ENCODE data around the gene ACAN. TPM values are rescaled to one million over a fixed set of nuclear protein-coding genes. Genes with fewer than 3 reads are reported as not detected.

The ACAN gene
- total and polyA plus RNA-seq, 4 donors = 11.5 to 25.5 (median 17.4) TPM

DNA sequence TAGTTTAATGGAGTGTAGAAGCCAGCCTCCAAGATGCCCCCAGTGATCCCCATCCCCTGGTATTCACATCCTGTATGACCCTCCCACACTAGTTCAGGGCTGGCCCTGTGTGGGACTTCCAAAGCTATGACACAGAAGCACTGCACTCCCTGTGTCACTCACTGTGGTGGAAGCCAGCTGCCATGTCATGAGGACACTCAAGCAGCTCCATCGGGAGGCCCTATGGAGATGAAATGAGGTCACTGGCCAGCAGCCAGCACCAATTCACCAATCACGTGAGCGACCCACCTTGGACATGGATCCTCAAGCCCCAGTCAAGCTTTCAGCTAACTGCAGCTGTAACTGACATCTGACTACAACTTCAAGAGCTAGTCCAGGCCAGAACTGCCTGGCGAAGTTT is 3.9 kb upstream of the ACAN start:
- Histone ChIP-seq H3K36me3 (ENCODE audit: control insufficient read depth, insufficient read depth, low read length) (no peaks in the 10 kb centered on the region), H3K9me3 (ENCODE audit: control insufficient read depth, insufficient read depth, low read length) (no peaks in the 10 kb centered on the region), H3K27ac (ENCODE audit: low read depth, low read length) (no peak overlapping the region), H3K4me3 (ENCODE audit: low read depth, low read length) (no peak overlapping the region), H3K4me1 (ENCODE audit: control insufficient read depth, insufficient read depth, low read length) (peaks cover 10% of the 10 kb centered on the region), H3K27me3 (ENCODE audit: control insufficient read depth, insufficient read depth, low read length) (peaks cover 26% of the 10 kb centered on the region)
- no peak for DNase-seq (ENCODE audit: low read depth in 4 of 6, low spot score in 6 of 6)
- WGBS (ENCODE audit: insufficient coverage) = 65% methylated on average over 3 of the region's 4 CpGs

DNA sequence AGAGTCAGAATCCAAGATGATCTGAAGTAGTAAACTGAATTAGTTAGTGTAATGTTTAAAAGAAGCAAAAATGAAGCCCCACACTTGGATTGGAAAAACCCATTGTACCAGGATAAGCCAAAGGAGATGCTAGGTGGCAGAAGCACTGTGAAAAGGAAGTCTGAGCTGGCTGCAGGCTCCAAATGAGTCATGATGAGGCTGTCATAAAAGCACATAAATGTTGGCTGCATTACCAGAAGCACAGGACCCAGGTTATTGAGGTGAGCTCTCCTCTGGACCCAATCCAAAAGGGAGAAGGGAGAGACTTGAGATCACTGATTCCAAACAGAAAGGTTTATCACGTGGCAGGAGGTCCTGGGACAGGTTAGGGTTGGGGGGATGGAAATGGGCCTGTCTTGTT is 3.2 kb upstream of the ACAN start:
- DNase-seq (ENCODE audit: low read depth in 4 of 6, low spot score in 6 of 6) = no peak
- no peak overlapping the region for H3K27ac ChIP-seq (ENCODE audit: low read depth, low read length)
- 80% methylated on average over 1 of the region's 1 CpG for WGBS (ENCODE audit: insufficient coverage)
- H3K4me1 ChIP-seq (ENCODE audit: control insufficient read depth, insufficient read depth, low read length) = peaks cover 10% of the 10 kb centered on the region
- no peaks in the 10 kb centered on the region for H3K36me3 ChIP-seq (ENCODE audit: control insufficient read depth, insufficient read depth, low read length)
- H3K27me3 ChIP-seq (ENCODE audit: control insufficient read depth, insufficient read depth, low read length) = peaks cover 31% of the 10 kb centered on the region
- H3K9me3 ChIP-seq (ENCODE audit: control insufficient read depth, insufficient read depth, low read length) = no peaks in the 10 kb centered on the region
- H3K4me3 ChIP-seq (ENCODE audit: low read depth, low read length) = no peak overlapping the region

DNA sequence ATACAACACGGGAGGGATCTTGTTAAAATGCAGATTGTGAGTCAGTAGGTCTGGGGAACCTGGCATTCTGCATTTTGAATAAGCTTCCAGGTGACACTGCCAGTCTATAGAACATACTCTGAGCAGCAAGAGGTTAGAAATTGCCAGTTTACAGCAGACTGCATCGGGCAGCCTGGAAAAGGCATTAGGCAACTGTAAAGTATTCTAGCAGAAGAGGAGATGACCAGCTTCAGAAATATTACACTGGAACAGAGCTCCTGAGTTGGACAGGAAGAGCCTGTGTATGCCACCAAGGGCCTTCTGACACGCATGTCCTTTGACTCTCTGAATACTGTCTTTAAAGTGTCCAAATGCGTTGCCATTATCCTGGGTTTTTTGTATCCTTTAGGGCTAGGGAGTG is 2.5 kb upstream of the ACAN start:
- Histone ChIP-seq H3K36me3 (ENCODE audit: control insufficient read depth, insufficient read depth, low read length) (no peaks in the 10 kb centered on the region), H3K4me1 (ENCODE audit: control insufficient read depth, insufficient read depth, low read length) (peaks cover 10% of the 10 kb centered on the region), H3K4me3 (ENCODE audit: low read depth, low read length) (no peak overlapping the region), H3K9me3 (ENCODE audit: control insufficient read depth, insufficient read depth, low read length) (no peaks in the 10 kb centered on the region), H3K27me3 (ENCODE audit: control insufficient read depth, insufficient read depth, low read length) (peaks cover 31% of the 10 kb centered on the region), H3K27ac (ENCODE audit: low read depth, low read length) (no peak overlapping the region)
- DNase-seq (ENCODE audit: low read depth in 4 of 6, low spot score in 6 of 6) = no peak
- WGBS (ENCODE audit: insufficient coverage) = 70% methylated on average over 2 of the region's 4 CpGs

DNA sequence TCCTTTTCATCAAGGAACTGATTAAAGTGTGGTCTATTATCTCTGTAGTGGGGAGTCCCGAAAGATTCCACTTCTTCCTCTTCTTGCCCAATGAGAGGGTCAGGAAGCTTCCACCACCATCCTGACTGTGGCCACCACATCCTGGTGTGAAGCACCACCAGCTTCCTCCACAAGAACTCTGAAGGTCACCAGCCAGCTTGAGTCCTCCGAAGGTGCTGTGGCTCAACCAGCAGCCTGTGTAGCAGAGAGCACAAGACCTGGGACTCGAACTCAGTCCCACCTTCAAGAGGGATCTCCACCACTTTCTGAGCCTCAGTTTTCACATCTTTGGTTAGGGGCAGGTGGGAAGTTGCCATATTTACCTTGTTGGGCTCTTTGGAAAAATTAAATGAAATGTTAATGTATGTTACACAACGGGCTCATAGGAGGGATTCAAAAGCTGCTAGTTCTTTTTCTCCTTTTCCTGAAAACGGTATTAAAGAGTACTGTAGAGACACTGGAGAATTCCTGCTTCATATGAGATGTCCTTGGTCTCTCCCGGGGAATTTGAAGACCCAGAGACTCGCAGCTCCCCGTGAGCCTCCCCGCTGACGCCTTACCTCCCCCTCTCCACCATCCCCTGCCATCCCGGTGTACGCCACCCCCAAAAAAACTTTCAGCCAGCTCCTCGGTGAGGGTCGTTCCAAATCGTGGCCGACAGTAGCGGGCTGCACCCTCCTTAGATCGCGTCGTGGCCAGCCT is 816 bp upstream of the ACAN start:
- H3K36me3 ChIP-seq (ENCODE audit: control insufficient read depth, insufficient read depth, low read length) = no peaks in the 10 kb centered on the region
- under 1% methylated on average over 15 of the region's 20 CpGs for WGBS (ENCODE audit: insufficient coverage)
- peak in 1 of 6 donors; percentile 5 for DNase-seq (ENCODE audit: low read depth in 4 of 6, low spot score in 6 of 6)
- no peak overlapping the region for H3K27ac ChIP-seq (ENCODE audit: low read depth, low read length)
- H3K4me3 ChIP-seq (ENCODE audit: low read depth, low read length) = peak overlapping the region; percentile 28
- peaks cover 10% of the 10 kb centered on the region for H3K4me1 ChIP-seq (ENCODE audit: control insufficient read depth, insufficient read depth, low read length)
- H3K27me3 ChIP-seq (ENCODE audit: control insufficient read depth, insufficient read depth, low read length) = peaks cover 32% of the 10 kb centered on the region
- H3K9me3 ChIP-seq (ENCODE audit: control insufficient read depth, insufficient read depth, low read length) = no peaks in the 10 kb centered on the region

DNA sequence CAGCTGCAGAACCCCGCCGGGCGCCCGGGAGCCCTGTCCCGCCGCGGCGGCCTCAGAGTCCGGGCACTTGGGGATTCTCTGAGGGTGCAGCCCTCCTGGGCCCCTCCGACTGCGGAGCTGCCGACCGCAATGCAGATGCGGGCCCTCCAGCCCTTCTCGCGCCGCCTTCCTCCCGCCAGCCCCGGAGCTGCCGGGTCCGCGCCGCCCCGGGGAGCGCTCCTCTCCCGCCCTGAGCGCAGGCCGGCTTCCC is 320 bp upstream of the ACAN start:
- H3K4me3 ChIP-seq (ENCODE audit: low read depth, low read length) = peak overlapping the region; percentile 28
- H3K27ac ChIP-seq (ENCODE audit: low read depth, low read length) = no peak overlapping the region
- H3K9me3 ChIP-seq (ENCODE audit: control insufficient read depth, insufficient read depth, low read length) = no peaks in the 10 kb centered on the region
- no peak for DNase-seq (ENCODE audit: low read depth in 4 of 6, low spot score in 6 of 6)
- H3K27me3 ChIP-seq (ENCODE audit: control insufficient read depth, insufficient read depth, low read length) = peaks cover 32% of the 10 kb centered on the region
- H3K4me1 ChIP-seq (ENCODE audit: control insufficient read depth, insufficient read depth, low read length) = peaks cover 10% of the 10 kb centered on the region
- no peaks in the 10 kb centered on the region for H3K36me3 ChIP-seq (ENCODE audit: control insufficient read depth, insufficient read depth, low read length)
- 0% methylated on average over 28 of the region's 28 CpGs for WGBS (ENCODE audit: insufficient coverage)

DNA sequence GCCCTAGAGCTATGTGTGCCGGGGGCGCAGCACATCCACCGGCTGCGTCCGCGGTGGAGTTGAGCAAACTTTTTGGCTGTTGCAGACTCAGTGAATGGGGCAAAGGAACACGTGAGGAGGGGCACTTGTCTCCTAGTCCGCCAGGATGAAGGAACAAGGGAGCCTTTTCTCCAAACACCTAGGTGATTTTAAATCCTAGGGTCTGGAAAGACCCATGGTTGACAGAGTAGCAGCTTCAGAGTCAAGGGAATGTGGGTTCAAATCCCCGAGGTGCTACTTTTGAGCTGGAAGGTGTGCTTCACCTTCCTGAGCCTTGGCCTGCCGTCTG is 648 bp downstream of the ACAN start:
- 18% methylated on average over 8 of the region's 10 CpGs for WGBS (ENCODE audit: insufficient coverage)
- no peak overlapping the region for H3K27ac ChIP-seq (ENCODE audit: low read depth, low read length)
- no peaks in the 10 kb centered on the region for H3K9me3 ChIP-seq (ENCODE audit: control insufficient read depth, insufficient read depth, low read length)
- H3K4me3 ChIP-seq (ENCODE audit: low read depth, low read length) = peak overlapping the region; percentile 37
- no peak for DNase-seq (ENCODE audit: low read depth in 4 of 6, low spot score in 6 of 6)
- H3K27me3 ChIP-seq (ENCODE audit: control insufficient read depth, insufficient read depth, low read length) = peaks cover 32% of the 10 kb centered on the region
- H3K4me1 ChIP-seq (ENCODE audit: control insufficient read depth, insufficient read depth, low read length) = peaks cover 10% of the 10 kb centered on the region
- H3K36me3 ChIP-seq (ENCODE audit: control insufficient read depth, insufficient read depth, low read length) = no peaks in the 10 kb centered on the region

DNA sequence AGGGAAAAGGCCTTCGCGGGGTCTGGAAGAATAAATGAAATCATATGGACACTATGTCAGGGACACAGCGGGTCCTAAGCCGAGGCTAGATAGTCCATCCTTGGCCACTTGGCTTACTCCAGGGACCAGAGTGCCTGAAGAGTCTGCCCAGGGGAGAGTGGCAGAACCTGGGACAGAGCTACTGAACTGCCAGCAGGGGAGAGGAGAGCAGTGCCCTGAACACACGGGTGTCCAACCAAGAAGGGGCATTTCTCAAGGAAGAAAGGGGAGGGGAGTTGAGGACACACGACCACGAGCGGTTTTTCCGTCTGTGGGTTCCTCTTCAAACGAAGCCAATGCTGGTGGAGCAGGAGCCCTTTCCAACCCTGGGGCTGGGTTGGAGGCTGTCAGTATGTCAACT is 1.0 kb downstream of the ACAN start:
- Histone ChIP-seq H3K36me3 (ENCODE audit: control insufficient read depth, insufficient read depth, low read length) (no peaks in the 10 kb centered on the region), H3K27ac (ENCODE audit: low read depth, low read length) (no peak overlapping the region), H3K27me3 (ENCODE audit: control insufficient read depth, insufficient read depth, low read length) (peaks cover 32% of the 10 kb centered on the region), H3K4me3 (ENCODE audit: low read depth, low read length) (no peak overlapping the region), H3K4me1 (ENCODE audit: control insufficient read depth, insufficient read depth, low read length) (peaks cover 10% of the 10 kb centered on the region), H3K9me3 (ENCODE audit: control insufficient read depth, insufficient read depth, low read length) (no peaks in the 10 kb centered on the region)
- no peak for DNase-seq (ENCODE audit: low read depth in 4 of 6, low spot score in 6 of 6)
- WGBS (ENCODE audit: insufficient coverage) = 74% methylated on average over 10 of the region's 10 CpGs

DNA sequence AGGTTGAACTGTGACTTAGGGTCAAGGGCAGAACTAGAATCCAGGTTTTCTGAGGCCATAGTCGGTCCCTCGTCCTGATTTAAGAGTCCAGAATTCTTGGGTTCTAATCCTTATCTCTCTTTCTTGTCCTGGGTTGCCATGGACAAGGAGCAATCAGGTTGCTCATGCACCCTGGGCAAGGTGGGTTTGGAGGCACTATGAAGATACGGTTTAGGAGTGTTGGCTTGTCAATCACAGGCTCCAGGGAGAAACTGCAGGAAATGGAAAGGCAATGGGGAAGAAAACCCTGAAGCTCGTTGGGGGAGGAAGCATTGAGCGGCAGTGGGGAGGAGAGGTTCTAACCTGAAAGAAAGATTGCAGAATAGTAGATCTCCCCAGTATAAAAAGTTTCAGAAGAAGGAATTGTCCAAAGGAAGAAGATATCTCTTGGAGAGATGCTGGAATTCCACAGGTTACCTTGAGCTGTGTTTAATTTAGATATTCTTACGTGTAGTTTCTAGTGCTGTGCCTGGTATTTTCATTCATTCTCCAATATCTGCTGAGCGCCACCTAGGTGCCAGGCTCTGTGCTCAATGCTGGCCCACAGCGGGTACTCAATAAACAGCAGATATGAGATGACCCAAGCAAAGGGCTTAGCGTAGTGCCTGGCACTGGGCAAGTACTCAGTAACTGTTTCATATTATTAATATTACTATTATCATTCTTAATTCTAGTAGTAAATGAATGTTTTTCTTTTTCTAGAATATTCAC is 2.0 kb downstream of the ACAN start:
- Histone ChIP-seq H3K27me3 (ENCODE audit: control insufficient read depth, insufficient read depth, low read length) (peaks cover 32% of the 10 kb centered on the region), H3K9me3 (ENCODE audit: control insufficient read depth, insufficient read depth, low read length) (no peaks in the 10 kb centered on the region), H3K4me1 (ENCODE audit: control insufficient read depth, insufficient read depth, low read length) (peaks cover 10% of the 10 kb centered on the region), H3K36me3 (ENCODE audit: control insufficient read depth, insufficient read depth, low read length) (no peaks in the 10 kb centered on the region), H3K4me3 (ENCODE audit: low read depth, low read length) (no peak overlapping the region), H3K27ac (ENCODE audit: low read depth, low read length) (no peak overlapping the region)
- no peak for DNase-seq (ENCODE audit: low read depth in 4 of 6, low spot score in 6 of 6)
- 79% methylated on average over 7 of the region's 9 CpGs for WGBS (ENCODE audit: insufficient coverage)

DNA sequence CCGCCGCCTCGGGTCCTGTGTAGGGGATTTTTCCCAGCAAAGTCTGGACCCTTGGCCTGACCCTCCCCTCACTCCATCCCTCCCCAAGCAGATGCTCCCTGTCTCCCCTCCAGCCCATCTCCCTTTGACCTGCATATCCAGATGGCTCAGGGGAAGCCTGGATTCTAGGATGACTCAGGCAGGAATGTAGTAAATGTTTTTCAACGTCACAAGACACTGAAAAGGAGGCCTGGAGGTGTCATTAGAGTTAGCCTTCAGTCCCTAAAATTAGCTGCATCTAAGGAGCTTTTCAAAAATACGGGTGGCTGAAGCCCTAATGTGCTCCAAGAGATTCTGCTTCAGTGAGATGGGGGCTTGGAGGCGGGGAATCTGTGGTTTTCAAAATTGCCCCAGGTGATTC is 7.2 kb downstream of the ACAN start:
- Histone ChIP-seq H3K4me3 (ENCODE audit: low read depth, low read length) (no peak overlapping the region), H3K36me3 (ENCODE audit: control insufficient read depth, insufficient read depth, low read length) (no peaks in the 10 kb centered on the region), H3K27me3 (ENCODE audit: control insufficient read depth, insufficient read depth, low read length) (peaks cover 2% of the 10 kb centered on the region), H3K27ac (ENCODE audit: low read depth, low read length) (no peak overlapping the region), H3K4me1 (ENCODE audit: control insufficient read depth, insufficient read depth, low read length) (no peaks in the 10 kb centered on the region), H3K9me3 (ENCODE audit: control insufficient read depth, insufficient read depth, low read length) (no peaks in the 10 kb centered on the region)
- whole genome bisulfite sequencing (ENCODE audit: insufficient coverage) = 63% methylated on average over 2 of the region's 6 CpGs
- no peak for DNase-seq (ENCODE audit: low read depth in 4 of 6, low spot score in 6 of 6)

DNA sequence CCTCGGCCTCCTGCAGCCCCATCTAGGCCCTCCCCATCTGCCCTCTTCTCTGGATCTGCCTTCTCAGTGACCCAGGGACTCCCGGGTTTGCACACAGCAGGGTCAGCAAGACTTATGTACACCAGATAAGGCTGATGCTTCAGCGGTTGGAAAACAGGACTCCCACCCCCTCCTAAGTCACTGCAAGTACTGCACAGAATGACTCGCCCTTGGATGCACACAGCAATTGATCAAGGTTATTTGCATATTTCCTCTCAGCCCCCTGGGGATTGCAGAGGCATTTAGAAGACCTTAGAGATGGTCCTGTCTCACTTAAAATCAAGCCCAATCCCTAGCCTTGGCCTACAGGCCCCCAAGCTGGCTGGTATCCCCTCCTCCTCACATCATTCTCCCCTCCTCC is 8.9 kb downstream of the ACAN start:
- Histone ChIP-seq H3K4me3 (ENCODE audit: low read depth, low read length) (no peak overlapping the region), H3K4me1 (ENCODE audit: control insufficient read depth, insufficient read depth, low read length) (no peaks in the 10 kb centered on the region), H3K9me3 (ENCODE audit: control insufficient read depth, insufficient read depth, low read length) (no peaks in the 10 kb centered on the region), H3K36me3 (ENCODE audit: control insufficient read depth, insufficient read depth, low read length) (no peaks in the 10 kb centered on the region), H3K27me3 (ENCODE audit: control insufficient read depth, insufficient read depth, low read length) (peaks cover under 1% of the 10 kb centered on the region), H3K27ac (ENCODE audit: low read depth, low read length) (no peak overlapping the region)
- no peak for DNase-seq (ENCODE audit: low read depth in 4 of 6, low spot score in 6 of 6)
- 58% methylated on average over 4 of the region's 4 CpGs for WGBS (ENCODE audit: insufficient coverage)
